GM23338 (cell line): Measurements from ENCODE around the gene TRIM67. TPM values are rescaled to one million over a fixed set of nuclear protein-coding genes. Genes with fewer than 3 reads are reported as not detected.

Experiments
- ATAC-seq: fragments of 200-7000 bp; cut with Tn5 transposase; 3 replicates; pipeline ENCODE4 v1.9.1; 2020
- DNase-seq: peaks from one replicate; pipeline ENCODE4 v3.0.0-alpha.2; 2015; ENCODE audit warnings: low spot score
- H2AFZ ChIP-seq: fragments of 200-600 bp; sonication (generic); 2 replicates; pipeline ENCODE4 v1.8.0; 2016; ENCODE audit warnings: antibody characterized with exemption, mild to moderate bottlenecking, moderate library complexity
- H3F3A ChIP-seq: fragments of 200-600 bp; sonication (generic); replicated peaks from 2 replicates; pipeline ENCODE4 v1.8.0; 2017; ENCODE audit warnings: antibody characterized with exemption, mixed run types, low read depth
- H3K27ac ChIP-seq: fragments of 200-600 bp; sonication (generic); 2 replicates; pipeline ENCODE4 v1.6.1; 2016; ENCODE audit warnings: low read depth
- H3K27me3 ChIP-seq: fragments of 200-600 bp; sonication (generic); 2 replicates; pipeline ENCODE4 v1.8.0; 2016; ENCODE audit warnings: mild to moderate bottlenecking, mixed run types, moderate library complexity; ENCODE audit not compliant: insufficient read depth
- H3K36me3 ChIP-seq: fragments of 200-600 bp; sonication (generic); 2 replicates; pipeline ENCODE4 v1.8.0; 2016; ENCODE audit warnings: mild to moderate bottlenecking; ENCODE audit not compliant: insufficient read depth
- H3K4me1 ChIP-seq: fragments of 200-600 bp; sonication (generic); 2 replicates; pipeline ENCODE4 v1.8.0; 2016; ENCODE audit warnings: mild to moderate bottlenecking, moderate library complexity; ENCODE audit not compliant: insufficient read depth
- H3K4me2 ChIP-seq: fragments of 200-600 bp; sonication (generic); 2 replicates; pipeline ENCODE4 v1.7.1; 2017; ENCODE audit warnings: mixed run types
- H3K4me3 ChIP-seq: fragments of 200-600 bp; sonication (generic); 2 replicates; pipeline ENCODE4 v1.6.1; 2016; ENCODE audit warnings: mixed run types
- H3K79me2 ChIP-seq: fragments of 200-600 bp; sonication (generic); replicated peaks from 2 replicates; pipeline ENCODE4 v1.8.0; 2017; ENCODE audit warnings: mild to moderate bottlenecking; ENCODE audit not compliant: insufficient read depth
- H3K9me2 ChIP-seq: fragments of 200-600 bp; sonication (generic); 2 replicates; pipeline ENCODE4 v1.8.0; 2017; ENCODE audit not compliant: insufficient read depth
- H4K20me1 ChIP-seq: fragments of 200-600 bp; sonication (generic); replicated peaks from 2 replicates; pipeline ENCODE4 v1.8.0; 2017; ENCODE audit warnings: mild to moderate bottlenecking; ENCODE audit not compliant: insufficient read depth
- H3K27ac Mint-ChIP-seq: 2 replicates; pipeline ENCODE4 v1.8.0; 2020; ENCODE audit warnings: inconsistent platforms, mild to moderate bottlenecking, moderate library complexity, mixed read lengths
- H3K27me3 Mint-ChIP-seq: 3 replicates; pipeline ENCODE4 v1.8.0; 2022; ENCODE audit warnings: low read depth, mild to moderate bottlenecking, moderate library complexity, mixed read lengths, inconsistent platforms; ENCODE audit not compliant: insufficient read depth, poor library complexity
- H3K36me3 Mint-ChIP-seq: 3 replicates; pipeline ENCODE4 v1.8.0; 2021; ENCODE audit warnings: low read depth, mild to moderate bottlenecking, inconsistent platforms, moderate library complexity, mixed read lengths
- H3K4me1 Mint-ChIP-seq: 3 replicates; pipeline ENCODE4 v1.8.0; 2020; ENCODE audit warnings: mild to moderate bottlenecking, inconsistent platforms, mixed read lengths
- H3K4me3 Mint-ChIP-seq: 3 replicates; pipeline ENCODE4 v1.8.0; 2021; ENCODE audit warnings: moderate library complexity, mild to moderate bottlenecking, inconsistent platforms, mixed read lengths
- H3K9me3 Mint-ChIP-seq: 3 replicates; pipeline ENCODE4 v1.8.0; 2020; ENCODE audit warnings: moderate library complexity, mild to moderate bottlenecking, inconsistent platforms, mixed read lengths
- CREB1 ChIP-seq: fragments of 250-450 bp; sonication (Bioruptor Pico); IDR thresholded peaks from 2 replicates; pipeline ENCODE4 v1.5.0; 2020; ENCODE audit warnings: low read depth, mild to moderate bottlenecking, moderate library complexity
- CTCF ChIP-seq, 2 experiments: fragments of 200-600 bp in 1 of 2; sonication (generic) in 1 of 2; conservative IDR thresholded peaks; 2 replicates each; pipeline versions ENCODE4 v1.5.1 to v1.6.1; 2016 to 2017; ENCODE audit warnings: antibody characterized with exemption in 2 of 2, low read depth in 2 of 2, mild to moderate bottlenecking in 2 of 2, moderate library complexity in 1 of 2
- ETS1 ChIP-seq: IDR thresholded peaks from 2 replicates; pipeline ENCODE4 v1.6.1; 2016; ENCODE audit warnings: antibody characterized with exemption
- EZH2 ChIP-seq: fragments of 200-600 bp; sonication (generic); IDR thresholded peaks from one replicate; pipeline ENCODE4 v1.8.0; 2017; ENCODE audit warnings: antibody characterized with exemption, mild to moderate bottlenecking, low read depth; ENCODE audit not compliant: unreplicated experiment
- EZH2phosphoT487 ChIP-seq: fragments of 200-600 bp; sonication (generic); IDR thresholded peaks from one replicate; pipeline ENCODE4 v1.8.1; 2018; ENCODE audit warnings: antibody characterized with exemption; ENCODE audit not compliant: unreplicated experiment
- JUNB ChIP-seq: IDR thresholded peaks from one replicate; pipeline ENCODE4 v1.6.1; 2016; ENCODE audit warnings: antibody characterized with exemption; ENCODE audit not compliant: unreplicated experiment
- NANOG ChIP-seq: IDR thresholded peaks from 2 replicates; pipeline ENCODE4 v1.6.1; 2016; ENCODE audit warnings: antibody characterized with exemption, borderline replicate concordance
- POLR2AphosphoS5 ChIP-seq: IDR thresholded peaks from 2 replicates; pipeline ENCODE4 v1.6.1; 2016; ENCODE audit warnings: antibody characterized with exemption, low read depth
- REST ChIP-seq: IDR thresholded peaks from one replicate; pipeline ENCODE4 v1.6.1; 2018; ENCODE audit warnings: antibody characterized with exemption; ENCODE audit not compliant: unreplicated experiment
- STAT1 ChIP-seq: IDR thresholded peaks from one replicate; pipeline ENCODE4 v1.6.1; 2016; ENCODE audit warnings: antibody characterized with exemption; ENCODE audit not compliant: unreplicated experiment
- ZNF114 ChIP-seq: fragments of 250-450 bp; sonication (Bioruptor Pico); IDR thresholded peaks from 2 replicates; pipeline ENCODE4 v1.5.0; 2020; ENCODE audit warnings: mild to moderate bottlenecking, moderate library complexity
- ZNF462 ChIP-seq: fragments of 250-450 bp; sonication (Bioruptor Pico); IDR thresholded peaks from 2 replicates; pipeline ENCODE4 v1.5.0; 2020; ENCODE audit warnings: mild to moderate bottlenecking, moderate library complexity
- polyA plus RNA-seq: library from polyadenylated mRNA; unstranded; fragments of >200 nt; fragmentation: Nextera tagmentation; extraction: Ambion mirVana; gene quantifications from 2 replicates; pipeline ENCODE4 v1.2.1, GENCODE V29; 2016
- total RNA-seq: library from RNA; depleted of rRNA; stranded (reverse); fragments of >200 nt; shearing (Covaris generic); gene quantifications from 2 replicates; pipeline ENCODE4 v1.2.3, GENCODE V29; 2014

TRIM67 gene
- total and polyA plus RNA-seq, 2 experiments from 2014 or later = 0.03 TPM; not detected in 1

- Histone ChIP-seq H3K27ac (no peak overlapping the region), H3K27me3 (0 out of 2 replicates have a peak, but pooled peaks cover 6% of the 10 kb centered on the region), H3F3A (no peaks in the 10 kb centered on the region), H3K4me1 (no peaks in the 10 kb centered on the region), H3K4me3 (no peak overlapping the region), H3K4me2 (no peak overlapping the region), H3K9me2 (no peaks in the 10 kb centered on the region), H4K20me1 (no peaks in the 10 kb centered on the region), H2AFZ (no peak overlapping the region), H3K79me2 (no peaks in the 10 kb centered on the region), H3K36me3 (no peaks in the 10 kb centered on the region)
- DNase-seq (no peak), ATAC-seq (no peak)
- Mint-ChIP-seq H3K4me1 (no peaks in the 10 kb centered on the region), H3K9me3 (no peaks in the 10 kb centered on the region), H3K27me3 (peaks cover 22% of the 10 kb centered on the region), H3K4me3 (no peak overlapping the region), H3K27ac (no peak overlapping the region), H3K36me3 (no peaks in the 10 kb centered on the region)
- TF ChIP-seq REST = no peak
- TF ChIP-seq EZH2phosphoT487 = no peak
- TF ChIP-seq CREB1 (CRISPR knock-in tag) = no peak
- TF ChIP-seq NANOG = no peak
- TF ChIP-seq JUNB = no peak
- no peak for TF ChIP-seq EZH2
- TF ChIP-seq POLR2AphosphoS5 = no peak
- no peak for TF ChIP-seq STAT1
- TF ChIP-seq ETS1 = no peak
- TF ChIP-seq ZNF462 (CRISPR knock-in tag) = no peak
- TF ChIP-seq ZNF114 = no peak
- no peak for TF ChIP-seq CTCF (conservative IDR thresholded peaks at IDR 0.05; ENCODE audit: low read depth in 2 of 2)
Observed at GRCh38 chr1:231199868-231200267, 38.0 kb downstream of the TRIM67 start.
